Right ventricle myocardium superior (tissue), 1 donor: ENCODE results near the gene BLM. TPM values are rescaled to one million over a fixed set of nuclear protein-coding genes. Genes with fewer than 3 reads are reported as not detected.

Source experiments
- ATAC-seq: fragments of 200-7000 bp; cut with Tn5 transposase; one replicate; pipeline ENCODE4 v1.9.1; 2020; ENCODE audit warnings: mild to moderate bottlenecking; ENCODE audit not compliant: poor library complexity
- DNase-seq: peaks from one replicate; pipeline ENCODE4 v3.0.0-alpha.2; 2020
- intact Hi-C: fragments of 100-400 bp; cut with DNase I; formaldehyde crosslinking; loops from one replicate; pipeline ENCODE4 v1.11.2; 2022
- total RNA-seq: library from RNA; stranded (reverse); fragmentation: NEBNext Ultra II Directional; extraction: Animal tissue kit (Norgen Biotek cat#: 25700); gene quantifications from one replicate; pipeline ENCODE4 v1.2.1, GENCODE V29; 2021
- donor health status: DM: no; HTN: yes; CAD: no; lungs with severe emphysema.

BLM gene
- total RNA-seq, 1 donor from 2014 or later, result 37.0 TPM

GRCh38 chr15:90763366-90764099 lies 46.4 kb downstream of the BLM start:
- ATAC-seq, result peak; percentile 6
- intact Hi-C loops, result no loop called here
- no peak for DNase-seq

- intact Hi-C loops, result no loop called here
- no peak for ATAC-seq
These were observed 48.4 kb downstream of the BLM start for GRCh38 chr15:90765531-90765930.

GRCh38 chr15:90765966-90766365 lies 48.8 kb downstream of the BLM start:
- intact Hi-C loops, result no loop called here
- DNase-seq (no peak), ATAC-seq (no peak)

More at GRCh38 chr15:90765531-90765930, 48.4 kb downstream of the BLM start:
- no peak for DNase-seq

- intact Hi-C loops, result no loop called here
- DNase-seq, result no peak
- ATAC-seq, result no peak
These were observed 52.2 kb downstream of the BLM start for GRCh38 chr15:90769375-90769774.

- intact Hi-C loops, result no loop called here
- no peak for DNase-seq
- no peak for ATAC-seq
These were observed 56.3 kb downstream of the BLM start for GRCh38 chr15:90773485-90773884.

- no peak for DNase-seq
- intact Hi-C loops, result no loop called here
- ATAC-seq, result no peak
These were observed 57.8 kb downstream of the BLM start for GRCh38 chr15:90774731-90775514.

GRCh38 chr15:90780916-90781315 lies 63.8 kb downstream of the BLM start:
- no peak for DNase-seq
- intact Hi-C loops, result no loop called here
- ATAC-seq, result peak; percentile 46

GRCh38 chr15:90782442-90782841 lies 65.3 kb downstream of the BLM start:
- ATAC-seq (peak; percentile 55), DNase-seq (no peak)
- intact Hi-C loops, result no loop called here

- intact Hi-C loops, result no loop called here
- DNase-seq (no peak), ATAC-seq (no peak)
These were observed 70.7 kb downstream of the BLM start for GRCh38 chr15:90787881-90788280.

GRCh38 chr15:90789462-90789861 lies 72.3 kb downstream of the BLM start:
- intact Hi-C loops, result no loop called here
- no peak for DNase-seq
- no peak for ATAC-seq

- DNase-seq (no peak), ATAC-seq (no peak)
- intact Hi-C loops, result no loop called here
These were observed 72.9 kb downstream of the BLM start for GRCh38 chr15:90790057-90790456.

- no peak for ATAC-seq
- DNase-seq, result no peak
- intact Hi-C loops, result no loop called here
These were observed 73.4 kb downstream of the BLM start for GRCh38 chr15:90790561-90790960.

- DNase-seq (no peak), ATAC-seq (no peak)
- intact Hi-C loops, result no loop called here
These were observed 77.4 kb downstream of the BLM start for GRCh38 chr15:90794538-90794937.

- intact Hi-C loops, result no loop called here
- ATAC-seq (no peak), DNase-seq (no peak)
These were observed 82.6 kb downstream of the BLM start for GRCh38 chr15:90799639-90800170.

GRCh38 chr15:90801803-90802202 lies 84.7 kb downstream of the BLM start:
- intact Hi-C loops, result no loop called here
- DNase-seq (no peak), ATAC-seq (no peak)

GRCh38 chr15:90807074-90807785 lies 90.1 kb downstream of the BLM start:
- no peak for ATAC-seq

GRCh38 chr15:90807786-90808086 lies 90.6 kb downstream of the BLM start:
- intact Hi-C loops, result no loop called here
- ATAC-seq, result no peak

More at GRCh38 chr15:90807074-90807785, 90.1 kb downstream of the BLM start:
- DNase-seq, result no peak
- intact Hi-C loops, result no loop called here

GRCh38 chr15:90808517-90809235 lies 91.5 kb downstream of the BLM start:
- DNase-seq (no peak), ATAC-seq (peak; percentile 52)
- intact Hi-C loops, result no loop called here

More at GRCh38 chr15:90807786-90808086, 90.6 kb downstream of the BLM start:
- no peak for DNase-seq

- no peak for ATAC-seq
- intact Hi-C loops, result no loop called here
- DNase-seq, result no peak
These were observed 92.4 kb downstream of the BLM start for GRCh38 chr15:90809536-90809935.
